ENCODE measurements around the gene GLI1. TPM values are rescaled to one million over a fixed set of nuclear protein-coding genes. Genes with fewer than 3 reads are reported as not detected.

GLI1 gene
- total and polyA plus RNA-seq, 4 donors, result 0.74 to 5.7 (median 2.1) TPM

DNA sequence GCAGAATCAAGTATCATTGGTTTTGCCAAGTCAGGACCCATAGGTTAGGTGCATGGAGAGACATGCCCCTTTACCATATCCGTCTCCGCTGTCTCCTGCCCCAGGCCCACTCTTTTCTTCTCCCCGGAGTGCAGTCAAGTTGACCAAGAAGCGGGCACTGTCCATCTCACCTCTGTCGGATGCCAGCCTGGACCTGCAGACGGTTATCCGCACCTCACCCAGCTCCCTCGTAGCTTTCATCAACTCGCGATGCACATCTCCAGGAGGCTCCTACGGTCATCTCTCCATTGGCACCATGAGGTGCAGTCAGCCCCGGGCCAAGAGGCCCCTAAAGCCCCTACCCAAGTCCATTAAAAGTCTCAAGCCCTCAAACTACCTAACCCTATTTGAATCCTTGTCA is 5.0 kb downstream of the GLI1 start:
- TF ChIP-seq, protein P1, sequence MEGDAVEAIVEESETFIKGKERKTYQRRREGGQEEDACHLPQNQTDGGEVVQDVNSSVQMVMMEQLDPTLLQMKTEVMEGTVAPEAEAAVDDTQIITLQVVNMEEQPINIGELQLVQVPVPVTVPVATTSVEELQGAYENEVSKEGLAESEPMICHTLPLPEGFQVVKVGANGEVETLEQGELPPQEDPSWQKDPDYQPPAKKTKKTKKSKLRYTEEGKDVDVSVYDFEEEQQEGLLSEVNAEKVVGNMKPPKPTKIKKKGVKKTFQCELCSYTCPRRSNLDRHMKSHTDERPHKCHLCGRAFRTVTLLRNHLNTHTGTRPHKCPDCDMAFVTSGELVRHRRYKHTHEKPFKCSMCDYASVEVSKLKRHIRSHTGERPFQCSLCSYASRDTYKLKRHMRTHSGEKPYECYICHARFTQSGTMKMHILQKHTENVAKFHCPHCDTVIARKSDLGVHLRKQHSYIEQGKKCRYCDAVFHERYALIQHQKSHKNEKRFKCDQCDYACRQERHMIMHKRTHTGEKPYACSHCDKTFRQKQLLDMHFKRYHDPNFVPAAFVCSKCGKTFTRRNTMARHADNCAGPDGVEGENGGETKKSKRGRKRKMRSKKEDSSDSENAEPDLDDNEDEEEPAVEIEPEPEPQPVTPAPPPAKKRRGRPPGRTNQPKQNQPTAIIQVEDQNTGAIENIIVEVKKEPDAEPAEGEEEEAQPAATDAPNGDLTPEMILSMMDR (IDR thresholded peaks at IDR 0.05; ENCODE audit: control extremely low read depth, extremely low read depth), result no peak
- Histone ChIP-seq H3K36me3 (ENCODE audit: control insufficient read depth in 4 of 4, insufficient read depth in 4 of 4, low read length in 4 of 4) (peaks cover 0 to 32% (median 14%) of the 10 kb centered on the region in 4 donors), H3K27ac (ENCODE audit: low read depth in 1 of 2, low read length in 1 of 2) (no peak overlapping the region), H3K4me1 (ENCODE audit: control insufficient read depth in 5 of 5, insufficient read depth in 5 of 5, low read length in 5 of 5) (peaks cover 0 to 8% (median 4%) of the 10 kb centered on the region in 5 donors), H3K9ac (ENCODE audit: insufficient read depth in 1 of 2, low read length in 2 of 2) (no peak overlapping the region), H3K4me3 (no peak overlapping the region), H3K27me3 (ENCODE audit: control insufficient read depth in 3 of 3, insufficient read depth in 3 of 3, low read length in 2 of 3) (peaks cover 0 to 10% (median 0%) of the 10 kb centered on the region in 3 donors), H3K9me3 (ENCODE audit: control insufficient read depth in 4 of 4, insufficient read depth in 3 of 4, low read length in 3 of 4) (no peaks in the 10 kb centered on the region)
- WGBS, 2 donors, result 93 to 94% methylated on average over 12 of the region's 12 CpGs
- ATAC-seq (ENCODE audit: insufficient read depth, low FRiP score), result no peak
- DNase-seq, result no peak

DNA sequence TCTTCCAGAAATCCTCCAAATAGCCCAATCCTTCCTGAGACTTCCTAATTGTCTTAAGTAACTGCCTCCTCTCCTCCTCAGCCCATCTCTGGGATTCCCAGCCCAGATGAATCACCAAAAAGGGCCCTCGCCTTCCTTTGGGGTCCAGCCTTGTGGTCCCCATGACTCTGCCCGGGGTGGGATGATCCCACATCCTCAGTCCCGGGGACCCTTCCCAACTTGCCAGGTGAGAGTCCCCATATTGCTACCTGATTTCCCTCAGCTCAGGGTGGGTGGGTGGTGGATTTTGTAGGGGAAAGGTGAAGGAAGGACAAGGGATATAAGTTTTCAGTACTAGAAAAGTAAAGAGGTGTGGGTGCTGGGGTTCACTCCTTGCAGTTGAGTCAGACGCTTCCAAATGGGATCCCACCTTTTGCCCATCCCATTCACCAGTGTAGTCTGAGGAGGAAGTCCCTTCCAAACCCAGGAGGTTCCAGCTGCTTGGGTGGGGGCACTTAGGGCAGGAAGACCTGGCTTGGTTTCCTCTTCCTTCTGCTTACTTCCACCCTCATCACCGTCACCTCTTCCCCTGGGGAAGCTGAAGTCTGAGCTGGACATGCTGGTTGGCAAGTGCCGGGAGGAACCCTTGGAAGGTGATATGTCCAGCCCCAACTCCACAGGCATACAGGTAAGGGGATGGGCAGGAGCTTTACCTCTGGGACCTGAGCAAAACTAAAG is 5.6 kb downstream of the GLI1 start:
- Histone ChIP-seq H3K4me3 (no peak overlapping the region), H3K36me3 (ENCODE audit: control insufficient read depth in 4 of 4, insufficient read depth in 4 of 4, low read length in 4 of 4) (peaks cover 0 to 35% (median 16%) of the 10 kb centered on the region in 4 donors), H3K9me3 (ENCODE audit: control insufficient read depth in 4 of 4, insufficient read depth in 3 of 4, low read length in 3 of 4) (no peaks in the 10 kb centered on the region), H3K4me1 (ENCODE audit: control insufficient read depth in 5 of 5, insufficient read depth in 5 of 5, low read length in 5 of 5) (peaks cover 0 to 8% (median 4%) of the 10 kb centered on the region in 5 donors), H3K27ac (ENCODE audit: low read depth in 1 of 2, low read length in 1 of 2) (no peak overlapping the region), H3K9ac (ENCODE audit: insufficient read depth in 1 of 2, low read length in 2 of 2) (no peak overlapping the region), H3K27me3 (ENCODE audit: control insufficient read depth in 3 of 3, insufficient read depth in 3 of 3, low read length in 2 of 3) (peaks cover 0 to 10% (median 0%) of the 10 kb centered on the region in 3 donors)
- WGBS, 2 donors, result 79 to 80% methylated on average over 6 of the region's 6 CpGs
- DNase-seq (no peak), ATAC-seq (ENCODE audit: insufficient read depth, low FRiP score) (no peak)
- TF ChIP-seq, protein P1 (IDR thresholded peaks at IDR 0.05; ENCODE audit: control extremely low read depth, extremely low read depth), result no peak

DNA sequence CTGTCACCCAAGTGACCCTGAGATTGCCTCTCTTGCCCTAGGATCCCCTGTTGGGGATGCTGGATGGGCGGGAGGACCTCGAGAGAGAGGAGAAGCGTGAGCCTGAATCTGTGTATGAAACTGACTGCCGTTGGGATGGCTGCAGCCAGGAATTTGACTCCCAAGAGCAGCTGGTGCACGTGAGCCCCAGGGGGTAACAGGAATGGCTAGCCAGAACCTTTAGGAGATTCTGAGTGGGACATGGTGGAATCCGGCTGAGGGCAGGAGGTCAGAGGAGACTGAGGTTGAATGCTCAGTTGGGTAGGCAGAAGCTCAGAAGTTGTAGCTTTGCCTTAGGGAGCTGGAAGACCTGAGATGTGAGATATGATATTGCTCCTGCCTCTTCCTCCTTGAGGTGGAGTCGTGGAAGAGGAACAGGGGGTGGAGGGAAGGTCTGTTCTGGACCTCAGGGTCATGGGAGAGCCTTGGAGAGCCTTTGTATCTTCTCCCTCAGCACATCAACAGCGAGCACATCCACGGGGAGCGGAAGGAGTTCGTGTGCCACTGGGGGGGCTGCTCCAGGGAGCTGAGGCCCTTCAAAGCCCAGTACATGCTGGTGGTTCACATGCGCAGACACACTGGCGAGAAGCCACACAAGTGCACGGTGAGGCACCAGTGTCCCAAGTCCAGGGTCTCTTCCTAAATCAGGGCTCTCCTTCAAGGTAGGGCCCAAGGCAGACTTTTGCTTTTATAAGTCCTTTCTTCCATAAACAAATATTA is 6.3 kb downstream of the GLI1 start:
- no peak overlapping the region for H3K27ac ChIP-seq (ENCODE audit: low read depth in 1 of 2, low read length in 1 of 2)
- peaks cover 0 to 2% (median 0%) of the 10 kb centered on the region in 3 donors for H3K27me3 ChIP-seq (ENCODE audit: control insufficient read depth in 3 of 3, insufficient read depth in 3 of 3, low read length in 2 of 3)
- peaks cover 0 to 8% (median 1%) of the 10 kb centered on the region in 5 donors for H3K4me1 ChIP-seq (ENCODE audit: control insufficient read depth in 5 of 5, insufficient read depth in 5 of 5, low read length in 5 of 5)
- H3K9me3 ChIP-seq (ENCODE audit: control insufficient read depth in 4 of 4, insufficient read depth in 3 of 4, low read length in 3 of 4), result no peaks in the 10 kb centered on the region
- no peak overlapping the region for H3K4me3 ChIP-seq
- 76 to 79% methylated on average over 14 of the region's 14 CpGs for WGBS, 2 donors
- H3K36me3 ChIP-seq (ENCODE audit: control insufficient read depth in 4 of 4, insufficient read depth in 4 of 4, low read length in 4 of 4), result peaks cover 0 to 40% (median 16%) of the 10 kb centered on the region in 4 donors
- no peak overlapping the region for H3K9ac ChIP-seq (ENCODE audit: insufficient read depth in 1 of 2, low read length in 2 of 2)
- TF ChIP-seq, protein P1 (IDR thresholded peaks at IDR 0.05; ENCODE audit: control extremely low read depth, extremely low read depth), result no peak
- no peak for ATAC-seq (ENCODE audit: insufficient read depth, low FRiP score)
- DNase-seq, result no peak
